HepG2 (cell line): ENCODE data around the gene BRAF.
"Not testable (repeated sequence)": the region's sequence is repeated elsewhere in the genome, so short reads cannot be mapped to it uniquely, and the experiment has no call there.

ENCODE experiments used
- CHD2 ChIP-seq: IDR thresholded peaks from 2 replicates; pipeline ENCODE4 v1.6.1; 2011; ENCODE audit warnings: low read depth, low read length, improper control_type of control experiment
- CTCF ChIP-seq: sonication (generic); formaldehyde crosslinking; IDR thresholded peaks from 2 replicates; pipeline ENCODE4 v1.5.0; 2020; ENCODE audit warnings: mild to moderate bottlenecking, missing genetic modification reagents, moderate library complexity
- EHMT2 ChIP-seq: fragments of 200-600 bp; sonication (generic); IDR thresholded peaks from 2 replicates; pipeline ENCODE4 v1.7.0; 2017; ENCODE audit warnings: antibody characterized with exemption, low read depth, low read length, borderline replicate concordance
- MAFK ChIP-seq, 2 experiments: IDR thresholded peaks in 1 of 2; conservative IDR thresholded peaks in 1 of 2; 2 replicates each; pipeline ENCODE4 v1.6.1; 2011; ENCODE audit warnings: improper control_type of control experiment in 2 of 2, low read length in 2 of 2
- POLR2A ChIP-seq, 2 experiments: IDR thresholded peaks; 2 replicates each; pipeline ENCODE4 v1.6.1; 2011; ENCODE audit warnings: low read depth in 2 of 2, low read length in 2 of 2, mild to moderate bottlenecking in 1 of 2, moderate library complexity in 1 of 2; ENCODE audit not compliant: insufficient read depth in 1 of 2
- PRDM15 ChIP-seq: sonication (generic); formaldehyde crosslinking; IDR thresholded peaks from 2 replicates; pipeline ENCODE4 v1.4.0; 2020; ENCODE audit warnings: missing genetic modification reagents
- RFXANK ChIP-seq: IDR thresholded peaks from 2 replicates; pipeline ENCODE4 v1.6.1; 2016
- SMC3 ChIP-seq: IDR thresholded peaks from 2 replicates; pipeline ENCODE4 v1.6.1; 2011; ENCODE audit warnings: low read length, improper control_type of control experiment
- ZNF678 ChIP-seq: sonication (generic); formaldehyde crosslinking; IDR thresholded peaks from 2 replicates; pipeline ENCODE4 v1.4.0; 2020; ENCODE audit warnings: mild to moderate bottlenecking, missing genetic modification reagents

GRCh38 chr7:140765441-140765840, 159.3 kb downstream of the BRAF start:
- not testable (repeated sequence) for TF ChIP-seq POLR2A (IDR thresholded peaks at IDR 0.05; ENCODE audit: insufficient read depth in 1 of 2, low read depth in 2 of 2, low read length in 2 of 2); ZNF678; PRDM15 (CRISPR knock-in tag); CHD2; MAFK (conservative IDR thresholded peaks at IDR 0.05 in 1 of 2, IDR thresholded peaks at IDR 0.05 in 1 of 2; ENCODE audit: low read length in 2 of 2); SMC3; EHMT2; CTCF (CRISPR knock-in tag); RFXANK
